Fibroblast of lung (primary cell): ENCODE measurements around the gene SNX5. TPM values are rescaled to one million over a fixed set of nuclear protein-coding genes. Genes with fewer than 3 reads are reported as not detected.

Experiments
- DNase-seq, 2 donors: peaks; one replicate each; pipeline versions ENCODE4 v3.0.0 to v3.0.0-alpha.2; 2010; ENCODE audit warnings: low read depth in 2 of 2
- H2AFZ ChIP-seq: 2 replicates; pipeline ENCODE4 v1.5.1; 2012; ENCODE audit warnings: low read length, control low read depth, inconsistent platforms
- H3K27ac ChIP-seq: 2 replicates; pipeline ENCODE4 v1.5.1; 2011; ENCODE audit warnings: low read length, control low read depth; ENCODE audit not compliant: insufficient read depth
- H3K27me3 ChIP-seq: 2 replicates; pipeline ENCODE4 v1.5.1; 2011; ENCODE audit warnings: mild to moderate bottlenecking, low read length; ENCODE audit not compliant: control insufficient read depth, insufficient read depth
- H3K36me3 ChIP-seq: 2 replicates; pipeline ENCODE4 v1.5.1; 2011; ENCODE audit warnings: low read length; ENCODE audit not compliant: control insufficient read depth, insufficient read depth
- H3K4me1 ChIP-seq: 2 replicates; pipeline ENCODE4 v1.5.1; 2011; ENCODE audit warnings: low read length; ENCODE audit not compliant: control insufficient read depth, insufficient read depth; ENCODE audit errors: extremely low read depth
- H3K4me2 ChIP-seq: 2 replicates; pipeline ENCODE4 v1.5.1; 2011; ENCODE audit warnings: low read length, control low read depth; ENCODE audit not compliant: insufficient read depth; ENCODE audit errors: extremely low read depth
- H3K4me3 ChIP-seq, 4 experiments: fragments of 200-600 bp in 1 of 4; sonication (generic) in 1 of 4; replicated peaks in 1 of 4; 2 replicates each; pipeline ENCODE4 v1.5.1; 2011 to 2016; ENCODE audit warnings: low read length in 4 of 4, low read depth in 3 of 4, mild to moderate bottlenecking in 3 of 4, control low read depth in 2 of 4, inconsistent platforms in 1 of 4, mixed read lengths in 1 of 4; ENCODE audit not compliant: insufficient read depth in 1 of 4; ENCODE audit errors: control extremely low read depth in 1 of 4
- H3K79me2 ChIP-seq: 2 replicates; pipeline ENCODE4 v1.5.1; 2012; ENCODE audit warnings: mild to moderate bottlenecking, low read length, inconsistent platforms; ENCODE audit not compliant: control insufficient read depth, insufficient read depth
- H3K9ac ChIP-seq: 2 replicates; pipeline ENCODE4 v1.5.1; 2011; ENCODE audit warnings: mild to moderate bottlenecking, low read length, control low read depth; ENCODE audit not compliant: insufficient read depth
- H3K9me3 ChIP-seq: 2 replicates; pipeline ENCODE4 v1.5.1; 2012; ENCODE audit warnings: low read depth, low read length; ENCODE audit not compliant: control insufficient read depth, insufficient read depth
- H4K20me1 ChIP-seq: 2 replicates; pipeline ENCODE4 v1.5.1; 2011; ENCODE audit warnings: low read length; ENCODE audit not compliant: control insufficient read depth, insufficient read depth; ENCODE audit errors: extremely low read depth
- EZH2 ChIP-seq: IDR thresholded peaks from 2 replicates; pipeline ENCODE4 v1.5.1; 2012; ENCODE audit warnings: low read length, control low read depth, mild to moderate bottlenecking; ENCODE audit errors: missing control alignments
- polyA plus RNA-seq, 2 donors: library from polyadenylated mRNA; depleted of rRNA in 1 of 2; stranded (reverse) in 1 of 2; unstranded in 1 of 2; fragments of >200 nt; gene quantifications; 2 replicates each; pipeline ENCODE4 v1.2.1, GENCODE V29; 2011 to 2012; ENCODE audit warnings: missing spikeins in 1 of 2
- total RNA-seq: library from RNA; depleted of rRNA; stranded (reverse); fragments of >200 nt; gene quantifications from 2 replicates; pipeline ENCODE4 v1.2.1, GENCODE V29; 2014
- TF ChIP-seq, protein P1 (sequence below), 2 donors: IDR thresholded peaks in 1 of 2; conservative IDR thresholded peaks in 1 of 2; 1 replicate in 1 of 2; 2 replicates in 1 of 2; pipeline ENCODE4 v1.5.1; 2011 to 2012; ENCODE audit warnings: low read length in 2 of 2, control low read depth in 1 of 2, inconsistent platforms in 1 of 2, low read depth in 1 of 2, mild to moderate bottlenecking in 1 of 2

The SNX5 gene
- total and polyA plus RNA-seq, 2 donors (not counting 1 experiment from before 2014, with no cell fraction given), result 73.5 to 127 TPM

DNA sequence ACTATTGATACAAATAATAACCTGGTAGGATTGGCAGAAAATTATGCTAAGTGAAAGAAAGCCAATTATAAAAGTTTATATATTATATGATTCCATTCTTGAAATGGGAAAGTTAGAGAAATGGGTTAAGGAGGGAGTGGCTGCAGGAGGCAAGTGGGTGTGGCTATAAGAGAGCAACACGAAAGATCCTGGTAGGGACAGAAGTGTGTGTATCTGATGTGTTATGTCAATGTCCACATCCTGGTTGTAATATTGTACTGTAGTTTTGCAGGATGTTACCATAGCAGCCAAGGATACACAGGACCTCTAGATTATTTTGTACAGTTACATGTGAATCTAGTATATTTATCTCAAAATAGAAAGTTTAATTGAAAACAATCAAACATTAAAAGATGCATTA lies 46.8 kb downstream of the SNX5 start:
- TF ChIP-seq EZH2, result no peak
- TF ChIP-seq, protein P1, sequence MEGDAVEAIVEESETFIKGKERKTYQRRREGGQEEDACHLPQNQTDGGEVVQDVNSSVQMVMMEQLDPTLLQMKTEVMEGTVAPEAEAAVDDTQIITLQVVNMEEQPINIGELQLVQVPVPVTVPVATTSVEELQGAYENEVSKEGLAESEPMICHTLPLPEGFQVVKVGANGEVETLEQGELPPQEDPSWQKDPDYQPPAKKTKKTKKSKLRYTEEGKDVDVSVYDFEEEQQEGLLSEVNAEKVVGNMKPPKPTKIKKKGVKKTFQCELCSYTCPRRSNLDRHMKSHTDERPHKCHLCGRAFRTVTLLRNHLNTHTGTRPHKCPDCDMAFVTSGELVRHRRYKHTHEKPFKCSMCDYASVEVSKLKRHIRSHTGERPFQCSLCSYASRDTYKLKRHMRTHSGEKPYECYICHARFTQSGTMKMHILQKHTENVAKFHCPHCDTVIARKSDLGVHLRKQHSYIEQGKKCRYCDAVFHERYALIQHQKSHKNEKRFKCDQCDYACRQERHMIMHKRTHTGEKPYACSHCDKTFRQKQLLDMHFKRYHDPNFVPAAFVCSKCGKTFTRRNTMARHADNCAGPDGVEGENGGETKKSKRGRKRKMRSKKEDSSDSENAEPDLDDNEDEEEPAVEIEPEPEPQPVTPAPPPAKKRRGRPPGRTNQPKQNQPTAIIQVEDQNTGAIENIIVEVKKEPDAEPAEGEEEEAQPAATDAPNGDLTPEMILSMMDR (conservative IDR thresholded peaks at IDR 0.05 in 1 of 2, IDR thresholded peaks at IDR 0.05 in 1 of 2; ENCODE audit: low read depth in 1 of 2, low read length in 2 of 2), result no peak
- no peaks in the 10 kb centered on the region for H3K9me3 ChIP-seq
- H4K20me1 ChIP-seq, result no peaks in the 10 kb centered on the region
- H3K27me3 ChIP-seq, result peaks cover 2% of the 10 kb centered on the region
- no peak overlapping the region for H3K4me2 ChIP-seq
- H3K4me3 ChIP-seq, result no peak overlapping the region
- H2AFZ ChIP-seq, result no peak overlapping the region
- no peak overlapping the region for H3K27ac ChIP-seq
- H3K36me3 ChIP-seq, result no peaks in the 10 kb centered on the region
- no peaks in the 10 kb centered on the region for H3K4me1 ChIP-seq
- H3K79me2 ChIP-seq, result no peaks in the 10 kb centered on the region
- H3K9ac ChIP-seq, result no peak overlapping the region
- no peak for DNase-seq

DNA sequence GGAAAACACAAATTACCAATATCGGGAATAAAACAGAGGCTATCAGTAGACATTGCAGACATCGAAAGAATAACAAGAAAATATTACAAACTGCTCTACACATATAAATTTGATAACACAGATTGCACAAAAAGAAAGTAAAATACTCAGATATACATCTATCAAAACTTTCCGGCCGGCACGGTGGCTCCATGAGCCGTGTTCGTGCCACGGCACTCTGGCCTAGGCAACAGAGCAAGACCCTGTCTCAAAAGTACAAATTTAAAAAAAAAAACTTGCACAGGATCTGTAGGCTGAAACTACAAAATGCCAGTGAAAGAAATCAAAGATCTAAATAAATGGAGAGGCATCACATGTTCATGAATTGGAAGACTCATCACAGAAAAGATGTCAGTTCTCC lies 49.4 kb downstream of the SNX5 start:
- no peak overlapping the region for H3K4me2 ChIP-seq
- no peaks in the 10 kb centered on the region for H4K20me1 ChIP-seq
- no peak overlapping the region for H2AFZ ChIP-seq
- no peaks in the 10 kb centered on the region for H3K27me3 ChIP-seq
- TF ChIP-seq, protein P1 (conservative IDR thresholded peaks at IDR 0.05 in 1 of 2, IDR thresholded peaks at IDR 0.05 in 1 of 2; ENCODE audit: low read depth in 1 of 2, low read length in 2 of 2), result no peak
- no peak for TF ChIP-seq EZH2
- no peak overlapping the region for H3K4me3 ChIP-seq
- no peak overlapping the region for H3K9ac ChIP-seq
- no peaks in the 10 kb centered on the region for H3K9me3 ChIP-seq
- H3K79me2 ChIP-seq, result no peaks in the 10 kb centered on the region
- no peaks in the 10 kb centered on the region for H3K36me3 ChIP-seq
- no peak overlapping the region for H3K27ac ChIP-seq
- no peak for DNase-seq
- H3K4me1 ChIP-seq, result no peaks in the 10 kb centered on the region

DNA sequence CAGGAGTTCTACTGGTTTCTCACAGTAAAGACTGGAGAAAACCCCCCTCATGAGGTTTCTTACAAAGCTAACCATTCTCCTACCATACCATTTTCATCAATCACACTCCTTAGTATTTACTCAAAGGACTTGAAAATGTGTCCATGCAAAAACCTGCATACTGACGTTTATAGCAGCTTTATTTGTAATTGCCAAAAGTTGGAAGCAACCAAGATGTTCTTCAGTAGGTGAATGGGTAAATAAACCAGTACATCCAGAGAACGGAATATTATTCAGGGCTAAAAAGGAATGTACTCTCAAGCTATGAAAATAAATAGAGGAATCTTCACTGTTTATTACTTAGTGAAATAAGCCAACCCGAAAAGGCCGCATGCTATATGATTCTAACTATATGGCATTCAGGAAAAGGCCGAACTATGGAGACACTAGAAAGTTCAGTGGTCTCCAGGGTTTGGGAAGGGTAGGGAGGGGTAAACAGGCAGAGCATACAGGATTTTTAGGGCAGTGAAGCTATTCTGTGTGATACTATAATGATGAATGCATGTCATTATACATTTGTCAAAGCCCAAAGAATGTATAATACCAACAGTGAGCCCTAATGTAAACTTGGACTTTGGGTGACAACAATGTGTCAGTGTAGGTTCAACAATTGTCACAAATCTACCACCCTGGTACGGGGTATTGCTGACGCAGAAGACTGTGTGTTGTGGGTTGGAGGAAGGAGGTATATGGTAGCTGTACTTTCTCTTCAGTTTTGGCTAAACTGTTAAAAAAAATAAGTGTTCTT lies 50.6 kb downstream of the SNX5 start:
- H2AFZ ChIP-seq, result no peak overlapping the region
- no peak overlapping the region for H3K4me2 ChIP-seq
- H3K9me3 ChIP-seq, result no peaks in the 10 kb centered on the region
- H4K20me1 ChIP-seq, result no peaks in the 10 kb centered on the region
- TF ChIP-seq EZH2, result no peak
- TF ChIP-seq, protein P1 (conservative IDR thresholded peaks at IDR 0.05 in 1 of 2, IDR thresholded peaks at IDR 0.05 in 1 of 2; ENCODE audit: low read depth in 1 of 2, low read length in 2 of 2), result no peak
- no peaks in the 10 kb centered on the region for H3K79me2 ChIP-seq
- no peaks in the 10 kb centered on the region for H3K4me1 ChIP-seq
- no peak for DNase-seq
- H3K36me3 ChIP-seq, result no peaks in the 10 kb centered on the region
- no peak overlapping the region for H3K27ac ChIP-seq
- no peak overlapping the region for H3K4me3 ChIP-seq
- no peaks in the 10 kb centered on the region for H3K27me3 ChIP-seq
- no peak overlapping the region for H3K9ac ChIP-seq
